ENCODE measurements around the gene ARFGEF3.

DNA sequence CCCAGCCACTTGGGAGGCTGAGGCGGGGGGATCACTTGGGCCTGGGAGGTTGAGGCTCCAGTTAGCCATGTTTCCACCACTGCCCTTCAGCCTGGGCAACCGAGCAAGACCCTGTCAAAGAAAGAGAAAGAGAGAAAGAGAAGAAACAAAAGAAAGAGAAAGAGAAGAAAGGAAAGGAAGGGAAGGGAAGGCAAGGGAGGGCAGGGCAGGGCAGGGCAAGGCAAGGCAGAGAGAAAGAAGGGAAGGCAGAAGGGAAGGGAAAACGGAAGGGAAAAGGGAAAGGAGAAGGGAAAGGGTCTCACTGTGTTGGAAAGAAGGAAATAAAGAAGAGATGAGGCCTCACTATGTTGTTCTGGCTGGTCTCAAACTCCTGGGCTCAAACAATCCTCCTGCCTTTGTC is 104.4 kb downstream of the ARFGEF3 start:
- TF ChIP-seq FOXP2 (optimal IDR thresholded peaks at IDR 0.05; ENCODE audit: borderline replicate concordance, extremely low read depth, extremely low read length, insufficient read depth) (no peak), POLR2AphosphoS5 (IDR thresholded peaks at IDR 0.05; ENCODE audit: low read depth, low read length) (no peak)
